ENCODE measurements around the gene ATP2C2.

The ATP2C2 gene

GRCh38 chr16:84324434-84325262 is 43.7 kb upstream of the ATP2C2 start:
- H3K4me3 ChIP-seq (ENCODE audit: low read depth, low read length) = no peak overlapping the region
- DNase-seq (ENCODE audit: low read depth) = no peak
- TF ChIP-seq, protein P1, sequence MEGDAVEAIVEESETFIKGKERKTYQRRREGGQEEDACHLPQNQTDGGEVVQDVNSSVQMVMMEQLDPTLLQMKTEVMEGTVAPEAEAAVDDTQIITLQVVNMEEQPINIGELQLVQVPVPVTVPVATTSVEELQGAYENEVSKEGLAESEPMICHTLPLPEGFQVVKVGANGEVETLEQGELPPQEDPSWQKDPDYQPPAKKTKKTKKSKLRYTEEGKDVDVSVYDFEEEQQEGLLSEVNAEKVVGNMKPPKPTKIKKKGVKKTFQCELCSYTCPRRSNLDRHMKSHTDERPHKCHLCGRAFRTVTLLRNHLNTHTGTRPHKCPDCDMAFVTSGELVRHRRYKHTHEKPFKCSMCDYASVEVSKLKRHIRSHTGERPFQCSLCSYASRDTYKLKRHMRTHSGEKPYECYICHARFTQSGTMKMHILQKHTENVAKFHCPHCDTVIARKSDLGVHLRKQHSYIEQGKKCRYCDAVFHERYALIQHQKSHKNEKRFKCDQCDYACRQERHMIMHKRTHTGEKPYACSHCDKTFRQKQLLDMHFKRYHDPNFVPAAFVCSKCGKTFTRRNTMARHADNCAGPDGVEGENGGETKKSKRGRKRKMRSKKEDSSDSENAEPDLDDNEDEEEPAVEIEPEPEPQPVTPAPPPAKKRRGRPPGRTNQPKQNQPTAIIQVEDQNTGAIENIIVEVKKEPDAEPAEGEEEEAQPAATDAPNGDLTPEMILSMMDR (conservative IDR thresholded peaks at IDR 0.05; ENCODE audit: low read depth, low read length) = no peak

DNA sequence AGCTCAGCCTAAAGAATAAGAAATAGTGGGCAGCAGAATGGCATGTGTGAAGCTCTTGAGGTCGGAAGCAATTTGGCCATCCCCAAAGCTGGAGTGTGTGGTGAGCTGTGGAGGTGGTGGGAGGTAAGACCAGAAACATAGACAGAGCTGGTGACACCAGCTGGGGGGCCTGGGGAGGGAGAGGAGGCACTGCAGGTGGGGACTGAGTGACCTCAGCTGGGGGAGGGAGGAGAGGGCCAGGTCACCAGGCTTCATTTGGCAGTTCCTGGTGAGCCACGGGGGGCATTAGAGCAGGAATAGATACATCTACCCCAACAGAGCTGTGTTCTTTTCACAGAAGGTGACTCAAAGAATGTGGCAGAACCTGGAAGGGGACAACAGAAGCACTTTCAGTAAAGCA is 41.8 kb upstream of the ATP2C2 start:
- no peak for DNase-seq (ENCODE audit: low read depth)
- TF ChIP-seq, protein P1 (conservative IDR thresholded peaks at IDR 0.05; ENCODE audit: low read depth, low read length) = no peak
- no peak overlapping the region for H3K4me3 ChIP-seq (ENCODE audit: low read depth, low read length)

DNA sequence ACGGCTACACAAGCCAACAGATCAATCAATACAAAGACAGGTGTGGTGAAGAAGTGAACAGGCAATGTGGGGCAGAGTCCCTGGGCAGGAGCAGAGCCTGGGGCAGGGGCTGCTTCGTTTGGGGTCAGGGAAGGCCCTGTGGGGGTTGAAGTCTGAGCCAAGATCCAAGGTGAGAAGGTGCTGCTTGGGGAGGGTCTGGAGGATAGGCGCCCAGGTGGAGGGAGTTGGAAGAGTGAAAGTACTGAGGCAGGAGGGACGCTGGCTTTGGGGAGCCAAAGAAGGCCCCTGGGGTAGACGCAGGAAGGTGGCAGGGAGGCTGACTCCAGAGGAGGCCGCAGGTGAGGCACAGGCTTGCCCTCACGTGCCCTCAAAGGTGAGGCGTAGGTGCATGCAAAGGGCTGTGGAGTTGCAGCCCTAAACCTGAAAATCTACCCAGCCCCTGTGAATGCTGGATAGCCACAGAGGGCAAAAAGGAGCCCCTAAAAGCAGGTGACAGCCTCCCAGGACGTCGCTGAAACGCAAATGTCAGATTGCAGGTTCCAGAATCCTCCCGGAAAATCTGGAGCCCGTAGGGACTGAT is 40.3 kb upstream of the ATP2C2 start:
- DNase-seq (ENCODE audit: low read depth) = no peak
- no peak overlapping the region for H3K4me3 ChIP-seq (ENCODE audit: low read depth, low read length)
- TF ChIP-seq, protein P1 (conservative IDR thresholded peaks at IDR 0.05; ENCODE audit: low read depth, low read length) = no peak

GRCh38 chr16:84329016-84329415 is 39.3 kb upstream of the ATP2C2 start:
- DNase-seq (ENCODE audit: low read depth) = no peak
- no peak overlapping the region for H3K4me3 ChIP-seq (ENCODE audit: low read depth, low read length)
- TF ChIP-seq, protein P1 (conservative IDR thresholded peaks at IDR 0.05; ENCODE audit: low read depth, low read length) = no peak

GRCh38 chr16:84329843-84330684 is 38.3 kb upstream of the ATP2C2 start:
- TF ChIP-seq, protein P1 (conservative IDR thresholded peaks at IDR 0.05; ENCODE audit: low read depth, low read length) = no peak
- no peak for DNase-seq (ENCODE audit: low read depth)
- H3K4me3 ChIP-seq (ENCODE audit: low read depth, low read length) = no peak overlapping the region

DNA sequence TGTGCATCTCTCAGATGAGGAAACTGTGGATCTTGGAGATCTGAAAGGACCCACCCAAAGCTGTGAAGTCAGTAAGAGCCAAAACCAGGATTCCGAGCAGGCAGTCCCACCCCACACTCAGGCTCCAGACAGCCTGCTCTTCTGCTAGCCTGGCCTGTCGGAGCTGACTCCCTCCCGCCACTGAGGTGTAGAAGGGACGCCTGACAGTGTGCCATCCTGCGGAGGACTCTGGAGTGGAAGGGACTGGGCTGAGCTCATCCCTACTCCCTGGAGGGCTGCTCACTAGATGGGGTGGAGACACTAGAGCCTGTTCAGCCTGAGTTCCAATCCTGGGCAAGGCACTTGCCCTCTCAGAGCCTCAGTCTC is 37.7 kb upstream of the ATP2C2 start:
- H3K4me3 ChIP-seq (ENCODE audit: low read depth, low read length) = no peak overlapping the region
- no peak for DNase-seq (ENCODE audit: low read depth)
- TF ChIP-seq, protein P1 (conservative IDR thresholded peaks at IDR 0.05; ENCODE audit: low read depth, low read length) = no peak
